GM13977 (cell line): ENCODE data around the gene VEPH1.

Experiments
- DNase-seq: peaks from one replicate; pipeline ENCODE4 v3.0.0; 2012; ENCODE audit warnings: low spot score
- CTCF ChIP-seq: IDR thresholded peaks from 2 replicates; pipeline ENCODE4 v1.5.1; 2012; ENCODE audit warnings: mild to moderate bottlenecking, control low read depth; ENCODE audit not compliant: insufficient read depth; ENCODE audit errors: extremely low read depth, missing control alignments
- in situ Hi-C: fragments of 300-500 bp; cut with MboI; formaldehyde crosslinking; loops from one replicate; pipeline ENCODE4 v1.12.0; 2022; ENCODE audit warnings: low sequenced_read_pairs, low pct_unique_long_range_greater_than_20kb, mixed read lengths, inconsistent platforms; ENCODE audit not compliant: unreplicated experiment

The VEPH1 gene

GRCh38 chr3:157487339-157487738 lies 15.9 kb downstream of the VEPH1 start:
- in situ Hi-C loops = no loop called here
- no peak for TF ChIP-seq CTCF
- DNase-seq = no peak

GRCh38 chr3:157479464-157480243 lies 23.6 kb downstream of the VEPH1 start:
- TF ChIP-seq CTCF = no peak
- in situ Hi-C loops = no loop called here
- DNase-seq = no peak

- no peak for TF ChIP-seq CTCF
- no peak for DNase-seq
- in situ Hi-C loops = no loop called here
These were observed 25.8 kb downstream of the VEPH1 start for GRCh38 chr3:157477441-157477840.

- in situ Hi-C loops = no loop called here
- no peak for TF ChIP-seq CTCF
- no peak for DNase-seq
These were observed 27.2 kb downstream of the VEPH1 start for GRCh38 chr3:157475921-157476414.

GRCh38 chr3:157472648-157473047 lies 30.6 kb downstream of the VEPH1 start:
- no peak for DNase-seq
- in situ Hi-C loops = no loop called here
- no peak for TF ChIP-seq CTCF

GRCh38 chr3:157471064-157471463 lies 32.2 kb downstream of the VEPH1 start:
- in situ Hi-C loops = no loop called here
- DNase-seq = no peak
- TF ChIP-seq CTCF = no peak
